DMS 273 (cell line): ENCODE measurements around the gene CD80.
"Not testable (repeated sequence)": the region's sequence is repeated elsewhere in the genome, so short reads cannot be mapped to it uniquely, and the experiment has no call there.

ENCODE experiments used
- DNase-seq: peaks from one replicate; lab custom pipeline; 2025; ENCODE audit not compliant: unreplicated experiment; lab: John Stamatoyannopoulos, UW

Gene CD80

GRCh38 chr3:119559441-119559963, at the start of gene CD80:
CD80 (minus strand) TSS chr3:119559614; CDS start chr3:119557728, 1,886 bp downstream.
- peak; percentile 66 for DNase-seq

GRCh38 chr3:119608405-119609000, 49.1 kb upstream of the CD80 start:
- no peak for DNase-seq

GRCh38 chr3:119604878-119605277, 45.5 kb upstream of the CD80 start:
- DNase-seq: no peak

- no peak for DNase-seq
These were observed 43.3 kb upstream of the CD80 start for GRCh38 chr3:119602676-119603075.

GRCh38 chr3:119601154-119601553, 41.7 kb upstream of the CD80 start:
- DNase-seq: no peak

GRCh38 chr3:119600732-119601131, 41.3 kb upstream of the CD80 start:
- peak; percentile 65 for DNase-seq

- no peak for DNase-seq
These were observed 40.3 kb upstream of the CD80 start for GRCh38 chr3:119599558-119600174.

GRCh38 chr3:119598410-119599098, 39.1 kb upstream of the CD80 start:
- no peak for DNase-seq

GRCh38 chr3:119597548-119598288, 38.3 kb upstream of the CD80 start, which contains the start of gene PLA1A:
PLA1A (plus strand) TSS chr3:119597885; CDS start chr3:119597914, 29 bp downstream.
- peak; percentile 28 for DNase-seq

- peak; percentile 24 for DNase-seq
These were observed 37.0 kb upstream of the CD80 start for GRCh38 chr3:119596398-119596797.

- DNase-seq: peak; percentile 63
These were observed 36.4 kb upstream of the CD80 start for GRCh38 chr3:119595639-119596334.

- not testable (repeated sequence) for DNase-seq
These were observed 35.5 kb upstream of the CD80 start for GRCh38 chr3:119594929-119595328.

GRCh38 chr3:119594066-119594465, 34.7 kb upstream of the CD80 start:
- DNase-seq: no peak

- DNase-seq: no peak
These were observed 33.4 kb upstream of the CD80 start for GRCh38 chr3:119592861-119593260.

GRCh38 chr3:119590706-119591105, 31.3 kb upstream of the CD80 start:
- DNase-seq: no peak

GRCh38 chr3:119589102-119589773, 29.8 kb upstream of the CD80 start:
- no peak for DNase-seq

GRCh38 chr3:119588112-119588511, 28.7 kb upstream of the CD80 start:
- peak; percentile 55 for DNase-seq

- no peak for DNase-seq
These were observed 27.3 kb upstream of the CD80 start for GRCh38 chr3:119586733-119587172.

GRCh38 chr3:119585856-119586570, 26.6 kb upstream of the CD80 start:
- DNase-seq: no peak
